Articular chondrocyte of knee joint (primary cell): ENCODE measurements around the gene IL1R1. TPM values are rescaled to one million over a fixed set of nuclear protein-coding genes. Genes with fewer than 3 reads are reported as not detected.

ENCODE experiments used
- total RNA-seq: library from RNA; depleted of rRNA; stranded (reverse); fragments of >200 nt; gene quantifications from 2 replicates; pipeline ENCODE4 v1.2.3, GENCODE V29; 2012

Gene IL1R1, protein sequence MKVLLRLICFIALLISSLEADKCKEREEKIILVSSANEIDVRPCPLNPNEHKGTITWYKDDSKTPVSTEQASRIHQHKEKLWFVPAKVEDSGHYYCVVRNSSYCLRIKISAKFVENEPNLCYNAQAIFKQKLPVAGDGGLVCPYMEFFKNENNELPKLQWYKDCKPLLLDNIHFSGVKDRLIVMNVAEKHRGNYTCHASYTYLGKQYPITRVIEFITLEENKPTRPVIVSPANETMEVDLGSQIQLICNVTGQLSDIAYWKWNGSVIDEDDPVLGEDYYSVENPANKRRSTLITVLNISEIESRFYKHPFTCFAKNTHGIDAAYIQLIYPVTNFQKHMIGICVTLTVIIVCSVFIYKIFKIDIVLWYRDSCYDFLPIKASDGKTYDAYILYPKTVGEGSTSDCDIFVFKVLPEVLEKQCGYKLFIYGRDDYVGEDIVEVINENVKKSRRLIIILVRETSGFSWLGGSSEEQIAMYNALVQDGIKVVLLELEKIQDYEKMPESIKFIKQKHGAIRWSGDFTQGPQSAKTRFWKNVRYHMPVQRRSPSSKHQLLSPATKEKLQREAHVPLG
- 160 and 278 TPM in 2 replicates for total RNA-seq

DNA sequence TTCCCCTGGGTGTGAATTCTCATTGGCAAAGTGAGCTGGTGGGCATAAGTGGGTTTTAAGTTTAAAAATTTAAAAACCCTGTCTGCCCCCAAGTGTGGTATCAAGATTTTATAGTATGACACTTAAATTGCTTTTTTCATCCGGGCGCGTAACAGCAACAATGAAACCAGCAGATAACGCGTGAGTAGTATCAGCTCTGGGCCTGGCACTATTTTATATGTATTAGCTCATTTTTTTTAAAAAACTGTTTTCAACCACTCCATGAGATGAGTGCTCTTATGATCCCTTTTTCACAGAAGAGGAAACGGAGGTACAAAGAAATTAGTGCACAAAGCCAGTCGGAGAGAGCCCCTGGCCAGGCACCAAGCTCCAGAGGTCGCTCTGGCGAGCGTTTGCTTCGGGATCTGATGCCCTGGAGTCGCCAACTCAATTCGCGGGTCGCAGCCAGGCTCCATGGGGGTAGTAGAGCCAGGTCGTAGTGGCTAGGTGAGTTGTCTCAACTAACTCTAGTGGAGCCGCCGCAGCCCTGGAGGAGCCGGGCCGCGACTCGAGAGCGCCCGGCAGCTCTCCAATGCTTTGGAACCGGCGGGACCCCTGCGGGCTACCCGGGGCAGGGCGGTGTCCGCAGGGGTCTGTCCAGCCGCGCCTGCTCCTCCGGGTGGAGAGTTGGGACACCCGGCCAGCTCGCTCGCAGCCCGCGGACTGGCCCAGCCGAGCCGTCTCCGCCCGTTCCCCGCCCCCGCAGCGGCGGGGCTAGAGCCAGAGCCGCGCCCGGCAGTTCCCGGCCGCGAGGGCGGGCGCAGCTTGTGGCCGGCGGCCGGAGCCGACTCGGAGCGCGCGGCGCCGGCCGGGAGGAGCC, at the start of gene IL1R1:
TSS of gene IL1R1 (plus strand) at position 777 of the 859 bp plus-strand sequence. CDS start 14,979 bp downstream, outside the sequence.

GRCh38 chr2:102186791-102187495, 44.4 kb downstream of the IL1R1 start, which contains the start of gene IL1RL2:
Gene IL1RL2 (plus strand): TSS chr2:102187023. CDS start chr2:102187868, 845 bp downstream.

Other genes with a start within 250 kb of the IL1R1 start
- 0.65 and 1.3 TPM in 2 replicates for gene IL1R2, start 150.8 kb upstream of the IL1R1 start, total RNA-seq
- gene IL1RL2, start 44.3 kb downstream of the IL1R1 start, total RNA-seq = 3.3 and 3.7 TPM in 2 replicates
- gene IL1RL1, start 168.8 kb downstream of the IL1R1 start, total RNA-seq = 0.39 and 0.65 TPM in 2 replicates
- 4.2 and 4.4 TPM in 2 replicates for gene IL18R1, start 213.1 kb downstream of the IL1R1 start, total RNA-seq